Ovary (tissue), 9 donors: ENCODE data around the gene ALKBH5. TPM values are rescaled to one million over a fixed set of nuclear protein-coding genes. Genes with fewer than 3 reads are reported as not detected.

ENCODE experiments used
- DNase-seq, 5 donors: peaks; one replicate each; pipeline ENCODE4 v3.0.0-alpha.2; 2019 to 2020
- H3K27ac ChIP-seq, 2 donors: fragments of 200-600 bp; one replicate each; pipeline versions ENCODE4 v1.5.1 to v1.8.0; 2019 to 2022
- H3K27me3 ChIP-seq: fragments of 200-600 bp; one replicate; pipeline ENCODE4 v1.8.0; 2022
- H3K36me3 ChIP-seq: fragments of 200-600 bp; sonication (generic); one replicate; pipeline ENCODE4 v1.5.1; 2019
- H3K4me1 ChIP-seq: one replicate; pipeline ENCODE4 v1.8.1; 2013; ENCODE audit warnings: mild to moderate bottlenecking, moderate library complexity; ENCODE audit not compliant: insufficient read depth
- H3K4me3 ChIP-seq: fragments of 200-600 bp; sonication (generic); one replicate; pipeline ENCODE4 v1.5.1; 2017
- H3K9me3 ChIP-seq, 2 donors: fragments of 200-600 bp in 1 of 2; sonication (generic) in 1 of 2; one replicate each; pipeline versions ENCODE4 v1.5.1 to v1.8.1; 2013 to 2019; ENCODE audit warnings: mild to moderate bottlenecking in 1 of 2, moderate library complexity in 1 of 2
- EP300 ChIP-seq: sonication (generic); formaldehyde crosslinking; IDR thresholded peaks from one replicate; pipeline ENCODE4 v1.6.1; 2017; ENCODE audit warnings: antibody characterized with exemption
- POLR2A ChIP-seq: fragments of 450-650 bp; IDR thresholded peaks from one replicate; pipeline ENCODE4 v1.6.1; 2017; ENCODE audit warnings: antibody characterized with exemption, mild to moderate bottlenecking, moderate library complexity
- WGBS, 3 donors: extraction: QIAGEN DNeasy Blood & Tissue Kit in 1 of 3; methylation state at CpG; one replicate each; pipeline versions ENCODE4 v1.1.5 to v1.1.7; 2013 to 2017; 5-methylcytosine and 5-hydroxymethylcytosine counted together
- intact Hi-C, 4 donors: fragments of 100-400 bp; cut with DNase I; formaldehyde crosslinking; loops; one replicate each; pipeline versions ENCODE4 v1.11.0 to v1.15.1; 2022 to 2023
- polyA plus RNA-seq, 2 donors: library from polyadenylated mRNA; stranded (reverse); fragments of 200-250 nt in 1 of 2; fragments of 350-450 nt in 1 of 2; fragmentation: Illumina TruSeq in 1 of 2; extraction: RNeasy Lipid Tissue Mini Kit (QIAGEN cat#74804) in 1 of 2; gene quantifications; one replicate each; pipeline ENCODE4 v1.2.3, GENCODE V29; 2013 to 2014
- total RNA-seq, 7 donors: library from RNA; depleted of rRNA in 2 of 7; stranded (reverse); fragments of >200 nt in 2 of 7; fragmentation: NEBNext Ultra II Directional in 3 of 7; extraction: Animal tissue kit (Norgen Biotek cat#: 25700) in 3 of 7; gene quantifications; one replicate each; pipeline versions ENCODE4 v1.1.0 to v1.2.4, GENCODE V29; 2016 to 2023
- TF ChIP-seq, protein P1 (sequence below), 3 donors: fragments of 450-650 bp in 2 of 3; fragments of 200-600 bp in 1 of 3; IDR thresholded peaks; one replicate each; pipeline versions ENCODE4 v1.5.1 to v1.8.0; 2016 to 2022; ENCODE audit warnings: antibody characterized with exemption in 3 of 3, mild to moderate bottlenecking in 1 of 3
- donor health status: DM: no; HTN: no; CAD: no; lungs with moderate emphysema.
- donor health status: DM: no; HTN: no; CAD: no.
- donor health status: Bipolar disorder and iron deficiency.
- donor health status: DM: yes; HTN: yes; CAD: no.
- donor health status: DM: no; HTN: no; CAD: no.
- donor health status: DM: yes; HTN: yes; CAD: no.

The ALKBH5 gene
- total and polyA plus RNA-seq, 9 donors, result 39.6 to 137 (median 102) TPM

DNA sequence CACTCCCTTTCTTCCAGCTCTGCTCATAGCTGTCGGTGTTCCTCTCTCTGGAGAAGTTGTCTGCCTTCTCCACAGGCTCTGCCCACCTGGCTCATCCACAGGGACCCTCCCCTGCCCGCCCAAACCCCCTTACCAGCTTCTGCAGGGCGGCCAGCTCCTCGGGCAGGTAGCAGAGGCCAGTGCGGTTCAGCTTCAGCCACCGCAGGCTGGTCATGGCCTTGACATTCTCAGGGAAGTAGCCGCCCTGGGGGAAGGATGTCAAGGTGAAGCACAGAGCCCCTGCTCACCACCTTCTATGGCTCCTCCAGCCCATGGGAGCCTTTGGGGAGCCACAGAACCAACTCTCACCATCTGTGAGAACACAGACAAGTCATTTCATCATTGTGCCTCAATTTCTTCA lies 73.1 kb downstream of the ALKBH5 start:
- Histone ChIP-seq H3K36me3 (no peaks in the 10 kb centered on the region), H3K4me1 (peaks cover 14% of the 10 kb centered on the region), H3K27ac (peak overlapping the region in 1 of 2 donors; percentile 90), H3K27me3 (no peaks in the 10 kb centered on the region), H3K4me3 (no peak overlapping the region), H3K9me3 (no peaks in the 10 kb centered on the region)
- TF ChIP-seq EP300, result no peak
- TF ChIP-seq, protein P1, sequence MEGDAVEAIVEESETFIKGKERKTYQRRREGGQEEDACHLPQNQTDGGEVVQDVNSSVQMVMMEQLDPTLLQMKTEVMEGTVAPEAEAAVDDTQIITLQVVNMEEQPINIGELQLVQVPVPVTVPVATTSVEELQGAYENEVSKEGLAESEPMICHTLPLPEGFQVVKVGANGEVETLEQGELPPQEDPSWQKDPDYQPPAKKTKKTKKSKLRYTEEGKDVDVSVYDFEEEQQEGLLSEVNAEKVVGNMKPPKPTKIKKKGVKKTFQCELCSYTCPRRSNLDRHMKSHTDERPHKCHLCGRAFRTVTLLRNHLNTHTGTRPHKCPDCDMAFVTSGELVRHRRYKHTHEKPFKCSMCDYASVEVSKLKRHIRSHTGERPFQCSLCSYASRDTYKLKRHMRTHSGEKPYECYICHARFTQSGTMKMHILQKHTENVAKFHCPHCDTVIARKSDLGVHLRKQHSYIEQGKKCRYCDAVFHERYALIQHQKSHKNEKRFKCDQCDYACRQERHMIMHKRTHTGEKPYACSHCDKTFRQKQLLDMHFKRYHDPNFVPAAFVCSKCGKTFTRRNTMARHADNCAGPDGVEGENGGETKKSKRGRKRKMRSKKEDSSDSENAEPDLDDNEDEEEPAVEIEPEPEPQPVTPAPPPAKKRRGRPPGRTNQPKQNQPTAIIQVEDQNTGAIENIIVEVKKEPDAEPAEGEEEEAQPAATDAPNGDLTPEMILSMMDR (IDR thresholded peaks at IDR 0.05), result no peak
- no peak for TF ChIP-seq POLR2A
- 61 to 65% (median 62%) methylated on average over 7 of the region's 7 CpGs for WGBS, 3 donors
- no peak for DNase-seq
- intact Hi-C loops, result no loop called here

DNA sequence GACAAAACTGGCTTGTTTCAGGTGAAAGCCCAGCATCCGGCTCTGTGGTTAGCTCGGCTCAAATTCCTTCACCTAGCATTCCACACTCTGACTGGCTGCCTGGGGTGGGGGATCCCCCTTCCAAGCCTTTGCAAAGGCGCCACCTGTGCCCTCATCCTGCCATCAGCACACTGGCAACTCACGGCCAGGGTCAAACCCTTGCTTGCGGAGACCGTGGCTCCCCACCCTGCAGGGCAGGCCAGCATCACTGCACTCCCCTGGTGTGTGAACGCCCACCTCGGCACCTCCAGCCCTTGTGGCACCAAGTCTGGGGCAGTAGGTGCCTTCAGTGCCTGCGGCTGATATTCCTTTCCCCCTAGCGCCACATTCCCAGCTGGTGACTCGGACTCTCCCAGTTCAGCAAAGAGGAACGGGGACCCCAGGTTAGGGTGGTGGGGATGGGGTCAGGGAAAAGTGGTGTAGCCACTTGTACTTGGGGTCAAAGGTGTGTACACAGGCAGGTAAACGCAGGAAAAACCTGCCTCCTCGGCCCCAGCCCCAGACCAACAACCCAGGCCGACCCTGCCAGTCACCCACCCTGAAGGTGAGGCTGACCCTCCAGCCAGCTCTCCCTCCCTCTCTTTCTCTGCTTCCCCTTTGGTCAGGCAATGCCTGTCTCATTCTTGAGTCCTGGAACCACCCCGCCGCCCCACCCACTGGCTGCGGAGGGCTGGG lies 73.8 kb downstream of the ALKBH5 start:
- H3K4me3 ChIP-seq, result peak overlapping the region; percentile 93
- H3K4me1 ChIP-seq, result peaks cover 17% of the 10 kb centered on the region
- no peaks in the 10 kb centered on the region for H3K27me3 ChIP-seq
- H3K27ac ChIP-seq, result peak overlapping the region in 1 of 2 donors; percentile 90
- TF ChIP-seq, protein P1 (IDR thresholded peaks at IDR 0.05), result no peak
- no peak for TF ChIP-seq EP300
- TF ChIP-seq POLR2A, result no peak
- DNase-seq, result peak in 1 of 5 donors; percentile 41
- no peaks in the 10 kb centered on the region for H3K36me3 ChIP-seq
- WGBS, 3 donors, result 28 to 30% (median 28%) methylated on average over 17 to 18 of the region's 18 CpGs
- H3K9me3 ChIP-seq, result no peaks in the 10 kb centered on the region
- intact Hi-C loops, result no loop called here

DNA sequence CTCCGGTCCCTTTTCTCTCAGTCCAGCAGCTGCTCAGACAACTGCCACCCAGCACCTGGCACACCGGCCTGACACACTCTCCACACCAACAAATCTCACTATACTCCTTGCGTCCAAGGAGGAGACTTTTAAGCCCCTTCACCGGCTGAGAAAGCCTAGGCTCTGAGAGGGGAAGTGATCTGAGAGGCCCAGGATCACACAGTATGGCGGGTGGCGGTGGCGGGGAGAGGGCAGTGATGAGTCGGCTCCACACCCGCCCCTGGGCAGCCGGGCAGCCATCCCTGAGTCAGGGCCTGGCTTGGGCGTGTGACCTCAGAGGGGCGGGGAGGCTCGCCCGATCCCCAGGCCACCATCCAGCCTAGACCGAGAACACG lies 74.3 kb downstream of the ALKBH5 start:
- DNase-seq, result peak in 3 of 5 donors; percentile 61 to 71 (median 68)
- intact Hi-C loops, result no loop called here
- H3K27me3 ChIP-seq, result no peaks in the 10 kb centered on the region
- H3K36me3 ChIP-seq, result no peaks in the 10 kb centered on the region
- H3K27ac ChIP-seq, result peak overlapping the region; percentile 45 to 90
- TF ChIP-seq, protein P1 (IDR thresholded peaks at IDR 0.05), result no peak
- TF ChIP-seq POLR2A (no peak), EP300 (no peak)
- H3K4me3 ChIP-seq, result peak overlapping the region; percentile 93
- WGBS, 3 donors, result 0 to 1% (median 1%) methylated on average over 10 to 16 of the region's 16 CpGs
- no peaks in the 10 kb centered on the region for H3K9me3 ChIP-seq
- H3K4me1 ChIP-seq, result peaks cover 17% of the 10 kb centered on the region

DNA sequence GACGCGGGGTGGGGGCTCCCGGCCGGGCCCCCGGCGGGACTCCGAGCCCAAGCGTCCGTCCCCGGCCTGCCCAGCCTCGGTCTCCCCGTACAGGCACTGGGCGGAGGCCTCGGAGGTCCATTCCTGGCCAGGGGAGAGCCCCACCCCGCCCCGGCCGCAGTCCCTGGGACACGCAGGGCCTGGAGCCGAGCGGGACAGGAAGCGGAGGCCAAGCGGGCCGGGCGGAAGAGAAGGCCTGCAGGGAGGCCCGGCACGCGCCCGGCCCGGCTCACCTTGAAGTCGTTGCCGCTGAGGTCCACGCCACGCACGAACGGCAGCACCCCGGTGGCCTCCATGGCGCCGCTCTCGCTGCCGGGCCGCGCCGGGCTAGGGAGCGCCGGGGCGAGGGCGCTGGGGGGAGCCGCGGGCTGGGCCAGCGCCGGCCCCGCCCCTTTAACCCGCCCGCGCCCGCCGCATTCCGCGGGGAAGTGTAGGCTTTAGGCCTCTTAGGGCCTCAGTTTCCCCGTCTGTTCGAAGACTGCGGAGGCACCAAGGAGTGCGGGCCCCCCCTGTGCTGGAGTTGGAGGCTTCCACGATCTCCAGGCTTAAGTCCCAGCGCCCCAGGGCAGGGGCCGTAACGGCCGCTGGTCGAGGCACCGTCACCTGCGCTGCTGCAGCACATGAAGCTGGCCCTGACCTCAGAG lies 74.9 kb downstream of the ALKBH5 start, which contains the start of gene FLII:
FLII (minus strand) TSS at position 383 of the 683 bp plus-strand sequence; CDS start at position 335, 48 bp downstream.
- TF ChIP-seq POLR2A (peak; percentile 76), EP300 (no peak)
- TF ChIP-seq, protein P1 (IDR thresholded peaks at IDR 0.05), result peak in 1 of 3 donors; percentile 9
- Histone ChIP-seq H3K9me3 (no peaks in the 10 kb centered on the region), H3K27ac (peak within 1 kb of the TSS; percentile 45 to 90), H3K4me3 (peak within 1 kb of the TSS; percentile 93), H3K4me1 (peaks cover 17% of the 10 kb centered on the region), H3K27me3 (no peaks in the 10 kb centered on the region), H3K36me3 (no peaks in the 10 kb centered on the region)
- intact Hi-C loops, result no loop called here
- DNase-seq, result peak; percentile 48 to 75 (median 60)
- 1 to 4% (median 1%) methylated on average over 12 to 71 of the region's 71 CpGs for WGBS, 3 donors

Other genes starting within 250 kb of the ALKBH5 start
- 10 to 100 TPM; 25.6 to 62.5 (median 50.4) TPM for gene TOM1L2, start 211.4 kb upstream of the ALKBH5 start, total RNA-seq
- 10 to 100 TPM; 33.4 to 39.7 TPM for gene TOM1L2, start 211.4 kb upstream of the ALKBH5 start, polyA plus RNA-seq
- 10 to 100 TPM in 1 of 7 donors, 1 to 10 TPM in 6; 3.6 to 35.3 (median 6.0) TPM for gene DRC3, start 211.0 kb upstream of the ALKBH5 start, total RNA-seq
- gene DRC3, start 211.0 kb upstream of the ALKBH5 start, polyA plus RNA-seq, result 1 to 10 TPM; 4.6 to 8.5 TPM
- 10 to 100 TPM in 5 of 7 donors, 1 to 10 TPM in 2; 5.5 to 18.6 (median 15.5) TPM for gene ATPAF2, start 144.7 kb upstream of the ALKBH5 start, total RNA-seq
- gene ATPAF2, start 144.7 kb upstream of the ALKBH5 start, polyA plus RNA-seq, result 10 to 100 TPM; 11.7 to 34.5 TPM
- 10 to 100 TPM in 4 of 7 donors, 1 to 10 TPM in 3; 6.0 to 13.2 (median 11.2) TPM for gene GID4, start 144.4 kb upstream of the ALKBH5 start, total RNA-seq
- gene GID4, start 144.4 kb upstream of the ALKBH5 start, polyA plus RNA-seq, result 10 to 100 TPM in 1 of 2 donors, 1 to 10 TPM in 1; 8.2 to 14.4 TPM
- 10 to 100 TPM; 24.2 to 45.9 (median 42.0) TPM for gene DRG2, start 95.9 kb upstream of the ALKBH5 start, total RNA-seq
- 10 to 100 TPM; 18.1 to 34.7 TPM for gene DRG2, start 95.9 kb upstream of the ALKBH5 start, polyA plus RNA-seq
- gene MYO15A, start 75.1 kb upstream of the ALKBH5 start, total RNA-seq, result 1 to 10 TPM; 1.5 to 5.4 (median 4.7) TPM
- gene MYO15A, start 75.1 kb upstream of the ALKBH5 start, polyA plus RNA-seq, result 1 to 10 TPM; 1.8 to 2.7 TPM
- 10 to 100 TPM; 19.0 to 28.0 (median 23.3) TPM for gene LLGL1, start 41.8 kb downstream of the ALKBH5 start, total RNA-seq
- gene LLGL1, start 41.8 kb downstream of the ALKBH5 start, polyA plus RNA-seq, result 10 to 100 TPM in 1 of 2 donors, 1 to 10 TPM in 1; 2.5 to 16.4 TPM
- 100 to 1,000 TPM; 127 to 245 (median 178) TPM for gene FLII, start 74.9 kb downstream of the ALKBH5 start, total RNA-seq
- gene FLII, start 74.9 kb downstream of the ALKBH5 start, polyA plus RNA-seq, result 100 to 1,000 TPM; 132 to 152 TPM
- 10 to 100 TPM; 15.1 to 36.1 (median 23.2) TPM for gene MIEF2, start 76.8 kb downstream of the ALKBH5 start, total RNA-seq
- gene MIEF2, start 76.8 kb downstream of the ALKBH5 start, polyA plus RNA-seq, result 10 to 100 TPM in 1 of 2 donors, 1 to 10 TPM in 1; 4.0 to 21.9 TPM
- 10 to 100 TPM; 19.6 to 35.7 (median 22.2) TPM for gene TOP3A, start 131.2 kb downstream of the ALKBH5 start, total RNA-seq
- 10 to 100 TPM; 12.6 to 19.9 TPM for gene TOP3A, start 131.2 kb downstream of the ALKBH5 start, polyA plus RNA-seq
- gene SMCR8, start 131.5 kb downstream of the ALKBH5 start, total RNA-seq, result 10 to 100 TPM in 5 of 7 donors, 1 to 10 TPM in 2; 7.1 to 16.7 (median 14.0) TPM
- 10 to 100 TPM in 1 of 2 donors, 1 to 10 TPM in 1; 8.8 to 13.2 TPM for gene SMCR8, start 131.5 kb downstream of the ALKBH5 start, polyA plus RNA-seq
- gene SHMT1, start 179.7 kb downstream of the ALKBH5 start, total RNA-seq, result 10 to 100 TPM; 16.9 to 32.8 (median 21.3) TPM
- 10 to 100 TPM; 13.3 to 14.2 TPM for gene SHMT1, start 179.7 kb downstream of the ALKBH5 start, polyA plus RNA-seq
- not detected for gene EVPLL, start 193.9 kb downstream of the ALKBH5 start, total RNA-seq
- gene EVPLL, start 193.9 kb downstream of the ALKBH5 start, polyA plus RNA-seq, result not detected